AG04449 (cell line): ENCODE data around the gene KCNS3.

ENCODE experiments used
- CTCF ChIA-PET: fragments of 350-600 bp; formaldehyde crosslinking; extraction: SDS; loops from one replicate; lab custom pipeline; 2021; ENCODE audit warnings: antibody characterized with exemption; lab: Yijun Ruan, JAX
- POLR2A ChIA-PET: fragments of 400-600, 350-600 bp; formaldehyde crosslinking; extraction: SDS; loops from one replicate; lab custom pipeline; 2020; ENCODE audit warnings: antibody characterized with exemption, inconsistent platforms; lab: Yijun Ruan, JAX
- DNase-seq: peaks from one replicate; pipeline ENCODE4 v3.0.0-alpha.2; 2010; ENCODE audit warnings: low read depth, low spot score
- H3K4me3 ChIP-seq: 2 replicates; pipeline ENCODE4 v1.5.1; 2011; ENCODE audit warnings: low read depth, mild to moderate bottlenecking, control low read depth, low read length
- TF ChIP-seq, protein P1 (sequence below): IDR thresholded peaks from one replicate; pipeline ENCODE4 v1.5.1; 2011; ENCODE audit warnings: mild to moderate bottlenecking, moderate library complexity, low read length, control low read depth, inconsistent platforms; ENCODE audit not compliant: insufficient read depth; ENCODE audit errors: missing control alignments

Gene KCNS3

DNA sequence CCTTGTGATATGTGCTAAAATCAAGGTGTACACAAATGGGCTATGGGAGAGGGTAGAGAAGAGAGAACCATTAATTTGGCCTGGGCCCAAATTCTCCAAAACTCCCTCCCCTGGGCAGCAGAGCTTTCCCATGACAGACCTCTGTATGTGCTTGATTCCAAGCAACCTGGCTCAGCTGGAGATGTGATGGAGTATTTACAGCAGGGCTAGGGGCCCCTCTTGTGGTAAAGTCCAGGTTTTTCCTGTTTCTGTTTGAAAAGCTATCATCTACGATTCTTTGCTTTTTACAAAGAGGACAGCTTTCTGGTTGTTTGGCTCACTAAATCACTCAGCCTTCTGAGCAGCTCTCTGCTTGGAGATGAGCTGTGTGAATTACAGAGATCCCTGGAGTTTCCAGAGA is 40.3 kb downstream of the KCNS3 start:
- TF ChIP-seq, protein P1, sequence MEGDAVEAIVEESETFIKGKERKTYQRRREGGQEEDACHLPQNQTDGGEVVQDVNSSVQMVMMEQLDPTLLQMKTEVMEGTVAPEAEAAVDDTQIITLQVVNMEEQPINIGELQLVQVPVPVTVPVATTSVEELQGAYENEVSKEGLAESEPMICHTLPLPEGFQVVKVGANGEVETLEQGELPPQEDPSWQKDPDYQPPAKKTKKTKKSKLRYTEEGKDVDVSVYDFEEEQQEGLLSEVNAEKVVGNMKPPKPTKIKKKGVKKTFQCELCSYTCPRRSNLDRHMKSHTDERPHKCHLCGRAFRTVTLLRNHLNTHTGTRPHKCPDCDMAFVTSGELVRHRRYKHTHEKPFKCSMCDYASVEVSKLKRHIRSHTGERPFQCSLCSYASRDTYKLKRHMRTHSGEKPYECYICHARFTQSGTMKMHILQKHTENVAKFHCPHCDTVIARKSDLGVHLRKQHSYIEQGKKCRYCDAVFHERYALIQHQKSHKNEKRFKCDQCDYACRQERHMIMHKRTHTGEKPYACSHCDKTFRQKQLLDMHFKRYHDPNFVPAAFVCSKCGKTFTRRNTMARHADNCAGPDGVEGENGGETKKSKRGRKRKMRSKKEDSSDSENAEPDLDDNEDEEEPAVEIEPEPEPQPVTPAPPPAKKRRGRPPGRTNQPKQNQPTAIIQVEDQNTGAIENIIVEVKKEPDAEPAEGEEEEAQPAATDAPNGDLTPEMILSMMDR = no peak
- H3K4me3 ChIP-seq = no peak overlapping the region
- CTCF ChIA-PET = no interaction called here
- no peak for DNase-seq
- POLR2A ChIA-PET = no interaction called here

DNA sequence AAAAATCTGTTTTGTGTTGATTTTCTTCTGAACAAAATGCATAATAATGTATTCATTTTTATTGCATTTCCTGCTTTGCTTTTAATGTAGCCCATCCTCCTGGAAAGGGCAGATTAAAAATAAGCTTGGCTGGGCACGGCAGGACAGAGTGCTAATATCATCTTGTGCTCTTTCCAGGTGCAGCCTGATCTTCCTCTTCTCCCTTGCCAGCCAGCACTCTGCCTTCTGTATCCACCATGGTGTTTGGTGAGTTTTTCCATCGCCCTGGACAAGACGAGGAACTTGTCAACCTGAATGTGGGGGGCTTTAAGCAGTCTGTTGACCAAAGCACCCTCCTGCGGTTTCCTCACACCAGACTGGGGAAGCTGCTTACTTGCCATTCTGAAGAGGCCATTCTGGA is 52.3 kb downstream of the KCNS3 start:
- no peak overlapping the region for H3K4me3 ChIP-seq
- CTCF ChIA-PET = no interaction called here
- DNase-seq = no peak
- POLR2A ChIA-PET = no interaction called here
- TF ChIP-seq, protein P1 = no peak

DNA sequence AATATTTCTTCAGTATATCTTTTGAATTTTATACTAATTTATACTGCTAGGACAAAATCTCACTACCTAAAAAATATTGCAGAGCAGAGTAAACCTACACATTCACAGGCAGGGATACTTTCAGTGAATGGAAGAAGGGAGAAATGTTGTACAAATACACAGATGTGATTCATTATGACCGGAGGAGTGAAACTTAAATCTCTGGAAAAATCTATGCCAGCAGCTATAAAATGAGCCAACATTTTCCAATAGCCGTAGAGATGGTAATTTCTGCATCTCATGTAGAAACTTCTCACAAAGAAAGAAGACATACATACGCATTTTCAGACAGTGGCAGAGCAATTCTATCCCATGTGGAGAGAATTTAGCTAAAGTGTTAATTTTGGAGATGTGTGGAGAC is 54.8 kb downstream of the KCNS3 start:
- DNase-seq = no peak
- ChIA-PET POLR2A (no interaction called here), CTCF (no interaction called here)
- H3K4me3 ChIP-seq = no peak overlapping the region
- TF ChIP-seq, protein P1 = no peak

DNA sequence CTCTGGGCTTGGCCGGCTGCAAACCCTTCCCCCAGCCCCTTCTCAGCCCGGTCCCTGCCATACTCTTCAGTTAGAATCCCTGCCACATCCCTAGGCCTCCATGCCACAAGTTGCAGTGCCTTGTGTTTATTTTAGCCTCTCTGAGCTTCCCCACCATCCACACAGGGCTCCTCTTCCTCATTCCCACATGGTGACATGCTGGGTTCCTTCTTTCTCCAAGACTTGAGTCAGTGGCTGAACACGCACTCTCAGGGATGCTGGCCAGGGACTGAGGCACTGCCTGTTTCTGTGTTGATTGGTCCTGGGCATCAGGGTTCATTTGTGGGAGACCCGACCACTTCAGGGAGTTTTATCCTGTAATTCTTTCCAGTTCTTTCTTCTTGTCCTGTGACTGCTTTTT is 56.3 kb downstream of the KCNS3 start:
- CTCF ChIA-PET = no interaction called here
- H3K4me3 ChIP-seq = no peak overlapping the region
- TF ChIP-seq, protein P1 = no peak
- POLR2A ChIA-PET = interaction anchor here (0.8 kb wide), 1 partner anchor 42 kb away, joined by 3 read pairs; no protein-coding TSS in a partner anchor
- peak; percentile 56 for DNase-seq

DNA sequence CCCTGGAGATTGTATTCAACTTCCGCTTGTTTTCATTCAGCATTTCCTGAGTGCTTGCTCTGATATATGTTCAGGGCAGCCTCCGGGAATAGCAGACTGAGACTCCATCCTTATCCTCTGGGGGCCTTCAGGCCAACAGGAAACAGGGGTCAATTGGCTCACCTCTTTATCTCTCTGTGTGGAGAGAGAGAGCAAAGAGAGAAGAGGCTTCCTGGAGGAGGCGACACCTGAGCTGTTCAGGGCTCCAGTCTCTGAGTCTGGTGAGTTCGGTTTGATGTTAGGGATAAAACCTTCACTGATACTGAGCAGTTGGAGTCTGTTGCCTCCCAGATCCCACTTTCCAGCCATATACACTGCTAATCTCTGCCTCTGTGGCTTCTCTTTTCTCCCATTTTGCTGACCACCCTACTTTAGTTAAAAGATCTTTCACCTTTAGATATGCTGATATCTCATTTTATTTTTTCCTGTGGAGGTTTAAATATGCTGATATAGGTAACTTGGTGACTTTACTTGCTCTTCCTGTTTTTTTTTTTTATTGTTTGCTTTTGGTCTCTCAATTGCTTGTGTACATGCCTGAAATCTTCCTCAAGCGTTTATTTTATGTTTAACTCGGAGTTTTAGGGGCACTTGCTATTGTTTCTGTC is 56.9 kb downstream of the KCNS3 start:
- no peak for DNase-seq
- TF ChIP-seq, protein P1 = no peak
- ChIA-PET CTCF (interaction anchor here (0.8 kb wide), 1 partner anchor 62 kb away, joined by 3 read pairs; no protein-coding TSS in a partner anchor), POLR2A (no interaction called here)
- H3K4me3 ChIP-seq = no peak overlapping the region

DNA sequence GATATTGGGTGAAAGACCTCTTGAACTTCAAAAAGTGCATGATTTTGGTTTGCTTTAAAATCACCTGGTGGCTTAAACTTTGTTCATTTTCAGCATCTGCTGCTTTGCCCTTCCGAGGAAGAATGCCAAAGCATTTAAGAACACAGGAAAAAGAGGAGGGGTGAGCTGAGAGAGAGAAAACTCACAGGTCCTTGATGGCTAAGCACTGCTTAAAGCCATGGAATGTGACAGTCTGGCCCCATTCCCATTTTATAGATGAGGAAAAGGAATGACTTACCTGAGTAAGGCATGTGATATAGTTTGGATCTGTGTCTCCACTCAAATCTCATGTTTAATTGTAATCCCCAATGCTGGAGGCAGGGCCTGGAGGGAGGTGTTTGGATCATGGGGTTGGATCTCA is 58.1 kb downstream of the KCNS3 start:
- TF ChIP-seq, protein P1 = no peak
- ChIA-PET POLR2A (no interaction called here), CTCF (no interaction called here)
- DNase-seq = no peak
- H3K4me3 ChIP-seq = no peak overlapping the region
